OCI-LY7 (cell line): ENCODE measurements around the gene DPF3.

Experiments used
- EZH2phosphoT487 ChIP-seq: fragments of 200-600 bp; sonication (generic); IDR thresholded peaks from 2 replicates; pipeline ENCODE4 v1.6.1; 2018; ENCODE audit warnings: low read depth, borderline replicate concordance, mild to moderate bottlenecking, mixed run types, antibody characterized with exemption, low read length, moderate library complexity, mixed read lengths
- TF ChIP-seq, protein P1 (sequence below): fragments of 200-600 bp; sonication (generic); conservative IDR thresholded peaks from 2 replicates; pipeline ENCODE4 v1.5.1; 2014; ENCODE audit warnings: mild to moderate bottlenecking, antibody characterized with exemption, low read length, moderate library complexity, mixed read lengths

DNA sequence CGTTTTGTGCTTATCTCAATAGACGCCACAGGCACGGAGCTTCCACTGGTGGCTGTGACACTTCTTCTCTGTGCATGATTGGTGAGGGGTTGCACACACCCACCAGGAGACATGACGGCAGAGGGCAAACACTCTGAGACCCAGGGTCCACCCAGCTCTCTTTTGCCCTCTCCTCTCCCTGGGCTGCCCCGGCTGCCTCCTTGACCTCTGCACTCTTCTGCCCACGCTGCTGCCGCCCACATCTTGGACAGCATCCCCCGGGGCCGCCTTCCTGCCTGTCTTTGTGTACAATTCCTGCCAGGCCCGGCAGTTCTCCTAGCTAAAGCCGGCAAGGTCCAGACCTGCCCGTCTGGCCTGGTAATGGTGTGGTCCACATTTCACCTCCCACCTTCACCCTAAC lies 44.7 kb downstream of the DPF3 start:
- TF ChIP-seq, protein P1, sequence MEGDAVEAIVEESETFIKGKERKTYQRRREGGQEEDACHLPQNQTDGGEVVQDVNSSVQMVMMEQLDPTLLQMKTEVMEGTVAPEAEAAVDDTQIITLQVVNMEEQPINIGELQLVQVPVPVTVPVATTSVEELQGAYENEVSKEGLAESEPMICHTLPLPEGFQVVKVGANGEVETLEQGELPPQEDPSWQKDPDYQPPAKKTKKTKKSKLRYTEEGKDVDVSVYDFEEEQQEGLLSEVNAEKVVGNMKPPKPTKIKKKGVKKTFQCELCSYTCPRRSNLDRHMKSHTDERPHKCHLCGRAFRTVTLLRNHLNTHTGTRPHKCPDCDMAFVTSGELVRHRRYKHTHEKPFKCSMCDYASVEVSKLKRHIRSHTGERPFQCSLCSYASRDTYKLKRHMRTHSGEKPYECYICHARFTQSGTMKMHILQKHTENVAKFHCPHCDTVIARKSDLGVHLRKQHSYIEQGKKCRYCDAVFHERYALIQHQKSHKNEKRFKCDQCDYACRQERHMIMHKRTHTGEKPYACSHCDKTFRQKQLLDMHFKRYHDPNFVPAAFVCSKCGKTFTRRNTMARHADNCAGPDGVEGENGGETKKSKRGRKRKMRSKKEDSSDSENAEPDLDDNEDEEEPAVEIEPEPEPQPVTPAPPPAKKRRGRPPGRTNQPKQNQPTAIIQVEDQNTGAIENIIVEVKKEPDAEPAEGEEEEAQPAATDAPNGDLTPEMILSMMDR = no peak
- TF ChIP-seq EZH2phosphoT487 = no peak
